HCT116 (cell line): ENCODE results near the gene SEC61A1. TPM values are rescaled to one million over a fixed set of nuclear protein-coding genes. Genes with fewer than 3 reads are reported as not detected.

Source experiments
- ATAC-seq: fragments of 200-7000 bp; cut with Tn5 transposase; 2 replicates; pipeline ENCODE4 v1.9.1; 2020; ENCODE audit warnings: mild to moderate bottlenecking, moderate library complexity
- BruUV-seq: library from RNA; stranded (reverse); fragments of 400-500 nt; replicated peaks from 2 replicates; lab custom pipeline; 2021; lab: Mats Ljungman, UMichigan
- CTCF ChIA-PET: fragments of 300-600 bp; sonication (Branson Sonifier 250); formaldehyde crosslinking; loops from one replicate; lab custom pipeline; 2021; ENCODE audit warnings: antibody characterized with exemption; lab: Charles Lee
- POLR2A ChIA-PET: fragments of 300-600, 350-600 bp; sonication (Branson Sonifier 250); formaldehyde crosslinking; loops from one replicate; lab custom pipeline; 2021; ENCODE audit warnings: antibody characterized with exemption; lab: Charles Lee
- RAD21 ChIA-PET, 2 experiments: fragments of 300-600 bp; sonication (Branson Sonifier 250); formaldehyde crosslinking; loops; one replicate each; lab custom pipeline; 2023; ENCODE audit warnings: low total read pairs in 2 of 2; ENCODE audit not compliant: uncharacterized antibody in 2 of 2, unreplicated experiment in 2 of 2, low non-redundant PET in 1 of 2; lab: Charles Lee
- DNase-seq: peaks from one replicate; pipeline ENCODE4 v3.0.0-alpha.2; 2010; ENCODE audit warnings: low read depth, low spot score
- H2AFZ ChIP-seq: fragments of 200-600 bp; shearing (Covaris generic), sonication (generic); 2 replicates; pipeline ENCODE4 v1.6.1; 2017; ENCODE audit warnings: low read depth, mixed run types, mixed read lengths, antibody characterized with exemption, low read length; ENCODE audit not compliant: poor library complexity, severe bottlenecking
- H3K27ac ChIP-seq: 2 replicates; pipeline ENCODE4 v1.5.1; 2012; ENCODE audit warnings: low read depth, low read length
- H3K27me3 ChIP-seq: fragments of 200-600 bp; sonication (generic); 2 replicates; pipeline ENCODE4 v1.6.1; 2016; ENCODE audit warnings: mixed run types, low read length, mixed read lengths; ENCODE audit not compliant: insufficient read depth
- H3K36me3 ChIP-seq, 2 experiments: fragments of 200-500 bp in 1 of 2; fragments of 200-600 bp in 1 of 2; sonication (Bioruptor generic) in 1 of 2; sonication (generic) in 1 of 2; 2 replicates each; pipeline versions ENCODE4 v1.5.1 to v1.6.1; 2014 to 2016; ENCODE audit warnings: low read length in 2 of 2, inconsistent platforms in 1 of 2, mixed read lengths in 1 of 2, mixed run types in 1 of 2; ENCODE audit not compliant: insufficient read depth in 2 of 2, control insufficient read depth in 1 of 2
- H3K4me1 ChIP-seq, 2 experiments: fragments of 200-600 bp in 1 of 2; sonication (generic) in 1 of 2; 2 replicates each; pipeline versions ENCODE4 v1.5.1 to v1.6.1; 2012 to 2017; ENCODE audit warnings: low read length in 2 of 2, inconsistent platforms in 1 of 2, mild to moderate bottlenecking in 1 of 2, mixed read lengths in 1 of 2, mixed run types in 1 of 2, moderate library complexity in 1 of 2; ENCODE audit not compliant: insufficient read depth in 2 of 2, control insufficient read depth in 1 of 2
- H3K4me2 ChIP-seq: fragments of 200-600 bp; sonication (generic); 2 replicates; pipeline ENCODE4 v1.6.1; 2017; ENCODE audit warnings: mixed run types, low read length, mixed read lengths
- H3K4me3 ChIP-seq, 2 experiments: fragments of 200-600 bp in 1 of 2; sonication (generic) in 1 of 2; replicated peaks in 1 of 2; 2 replicates each; pipeline ENCODE4 v1.5.1; 2011 to 2016; ENCODE audit warnings: low read length in 2 of 2, control low read depth in 1 of 2, low read depth in 1 of 2, mild to moderate bottlenecking in 1 of 2, mixed read lengths in 1 of 2, mixed run types in 1 of 2
- H3K79me2 ChIP-seq: fragments of 200-600 bp; sonication (generic); 2 replicates; pipeline ENCODE4 v1.6.1; 2017; ENCODE audit warnings: mild to moderate bottlenecking, mixed run types, low read length, moderate library complexity, mixed read lengths; ENCODE audit not compliant: insufficient read depth
- H3K9ac ChIP-seq: fragments of 200-600 bp; sonication (generic); 2 replicates; pipeline ENCODE4 v1.6.1; 2016; ENCODE audit warnings: low read length, mixed read lengths
- H3K9me2 ChIP-seq: fragments of 200-600 bp; sonication (generic), shearing (Covaris generic); 2 replicates; pipeline ENCODE4 v1.6.1; 2017; ENCODE audit warnings: mixed run types, mild to moderate bottlenecking, moderate library complexity; ENCODE audit not compliant: insufficient read depth
- H3K9me3 ChIP-seq, 2 experiments: fragments of 200-500 bp in 1 of 2; fragments of 200-600 bp in 1 of 2; sonication (Bioruptor generic) in 1 of 2; sonication (generic) in 1 of 2; 2 replicates each; pipeline ENCODE4 v1.6.1; 2014 to 2017; ENCODE audit warnings: low read length in 2 of 2, mixed read lengths in 2 of 2, inconsistent platforms in 1 of 2, low read depth in 1 of 2, mild to moderate bottlenecking in 1 of 2, mixed run types in 1 of 2, moderate library complexity in 1 of 2; ENCODE audit not compliant: control insufficient read depth in 1 of 2, insufficient read depth in 1 of 2
- H4K20me1 ChIP-seq: fragments of 200-600 bp; sonication (generic), shearing (Covaris generic); 2 replicates; pipeline ENCODE4 v1.6.1; 2017; ENCODE audit warnings: mixed run types, mild to moderate bottlenecking, moderate library complexity; ENCODE audit not compliant: insufficient read depth
- ATF3 ChIP-seq: IDR thresholded peaks from 2 replicates; pipeline ENCODE4 v1.6.1; 2012
- CEBPB ChIP-seq: IDR thresholded peaks from 2 replicates; pipeline ENCODE4 v1.6.1; 2012; ENCODE audit warnings: low read depth
- EZH2 ChIP-seq: fragments of 200-600 bp; sonication (generic); IDR thresholded peaks from 2 replicates; pipeline ENCODE4 v1.6.1; 2017; ENCODE audit warnings: antibody characterized with exemption, mixed run types
- JUND ChIP-seq: IDR thresholded peaks from 2 replicates; pipeline ENCODE4 v1.6.1; 2012
- MAX ChIP-seq: IDR thresholded peaks from 2 replicates; pipeline ENCODE4 v1.6.1; 2012
- SRF ChIP-seq: IDR thresholded peaks from 2 replicates; pipeline ENCODE4 v1.6.1; 2012; ENCODE audit warnings: low read depth
- ZNF274 ChIP-seq: fragments of 200-500 bp; sonication (Bioruptor generic); IDR thresholded peaks from 2 replicates; pipeline ENCODE4 v1.6.1; 2014; ENCODE audit warnings: mild to moderate bottlenecking, low read depth, low read length, inconsistent platforms
- intact Hi-C: fragments of 100-400 bp; cut with micrococcal nuclease; formaldehyde crosslinking; loops from 2 replicates; pipeline ENCODE4 v1.10.0; 2022
- total RNA-seq: library from RNA; stranded (reverse); gene quantifications from one replicate; pipeline ENCODE4 v1.2.1, GENCODE V29; 2021; ENCODE audit not compliant: unreplicated experiment

The SEC61A1 gene
- total RNA-seq, 1 experiment from 2014 or later = 176 TPM

- DNase-seq (no peak), ATAC-seq (no peak)
- TF ChIP-seq ZNF274 (no peak), ATF3 (no peak)
- Histone ChIP-seq H3K9me3 (no peaks in the 10 kb centered on the region), H3K4me2 (no peak overlapping the region), H3K4me3 (no peak overlapping the region), H3K9ac (no peak overlapping the region), H3K36me3 (peaks cover 39 to 62% of the 10 kb centered on the region in 2 experiments), H4K20me1 (peaks cover 4% of the 10 kb centered on the region; the same call in 1 of the 2 replicates), H3K27me3 (no peaks in the 10 kb centered on the region), H2AFZ (no peak overlapping the region), H3K79me2 (peaks cover 50% of the 10 kb centered on the region), H3K9me2 (no peaks in the 10 kb centered on the region), H3K27ac (no peak overlapping the region), H3K4me1 (peaks cover 9 to 15% of the 10 kb centered on the region in 2 experiments)
- intact Hi-C loops = no loop called here
- ChIA-PET RAD21 (no interaction called here), CTCF (interaction anchor here (1.5 kb wide), 1 partner anchor 22 kb away, joined by 4 read pairs; no protein-coding TSS in a partner anchor), POLR2A (no interaction called here)
- BruUV-seq = no TSS peak
Observed at GRCh38 chr3:128072454-128073184, 20.4 kb downstream of the SEC61A1 start.

GRCh38 chr3:128073185-128073725, 21.0 kb downstream of the SEC61A1 start:
- no peak overlapping the region for H2AFZ ChIP-seq
- no peaks in the 10 kb centered on the region for H4K20me1 ChIP-seq
- intact Hi-C loops = no loop called here
- H3K9me3 ChIP-seq = no peaks in the 10 kb centered on the region
- BruUV-seq = no TSS peak
- no peak overlapping the region for H3K4me3 ChIP-seq
- RAD21 ChIA-PET = no interaction called here
- DNase-seq (no peak), ATAC-seq (no peak)
- no peak overlapping the region for H3K27ac ChIP-seq
- no peaks in the 10 kb centered on the region for H3K9me2 ChIP-seq
- peaks cover 36 to 59% of the 10 kb centered on the region in 2 experiments for H3K36me3 ChIP-seq
- peaks cover 9 to 15% of the 10 kb centered on the region in 2 experiments for H3K4me1 ChIP-seq
- H3K79me2 ChIP-seq = peaks cover 50% of the 10 kb centered on the region
- CTCF ChIA-PET = interaction anchor here (0.9 to 1.5 kb wide), 2 partner anchors 22 to 80 kb away, joined by 3 to 4 read pairs; no protein-coding TSS in a partner anchor
- POLR2A ChIA-PET = no interaction called here
- no peaks in the 10 kb centered on the region for H3K27me3 ChIP-seq
- TF ChIP-seq CEBPB = no peak
- no peak for TF ChIP-seq JUND
- TF ChIP-seq MAX = no peak
- no peak for TF ChIP-seq EZH2
- no peak for TF ChIP-seq SRF
- no peak for TF ChIP-seq ATF3
- H3K4me2 ChIP-seq = no peak overlapping the region
- H3K9ac ChIP-seq = no peak overlapping the region
